ENCODE data around the gene MUL1. TPM values are rescaled to one million over a fixed set of nuclear protein-coding genes. Genes with fewer than 3 reads are reported as not detected.

Gene MUL1
- total and polyA plus RNA-seq, 10 donors, result 2.9 to 32.3 (median 21.1) TPM

DNA sequence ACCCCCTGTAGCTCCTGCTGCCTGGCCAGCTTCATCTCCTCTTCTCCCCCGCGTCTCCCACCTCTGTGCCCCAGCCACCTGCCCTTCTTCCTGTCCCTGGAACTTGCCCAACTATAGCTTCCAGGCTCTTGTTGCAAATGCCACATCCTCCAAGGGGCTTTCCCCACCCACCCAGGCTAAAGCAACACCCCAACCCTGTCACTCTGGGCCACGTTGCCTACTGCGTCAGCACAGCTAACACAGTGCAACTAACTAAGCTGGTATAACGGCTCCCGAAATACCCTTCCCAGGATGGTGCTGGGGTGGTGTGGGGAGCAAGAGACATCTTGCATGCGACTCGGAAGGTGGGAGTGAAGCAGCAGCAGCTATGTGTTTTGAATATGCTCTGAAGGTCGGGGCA is 41.7 kb downstream of the MUL1 start:
- TF ChIP-seq CTCF (IDR thresholded peaks at IDR 0.05 in 8 of 11, conservative IDR thresholded peaks at IDR 0.05 in 3 of 11), result no peak
- no peak for TF ChIP-seq POLR2AphosphoS5 (IDR thresholded peaks at IDR 0.05)
- TF ChIP-seq POLR2A (IDR thresholded peaks at IDR 0.05), result no peak
- no peak overlapping the region for H3K4me3 ChIP-seq
- H3K36me3 ChIP-seq, result no peaks in the 10 kb centered on the region
- no peaks in the 10 kb centered on the region for H3K4me1 ChIP-seq
- H3K9me3 ChIP-seq, result peaks cover 0 to 7% (median 0%) of the 10 kb centered on the region in 8 donors
- H3K27me3 ChIP-seq (replicated peaks in 1 of 7), result peaks cover 0 to 54% (median 0%) of the 10 kb centered on the region in 7 donors
- no peak overlapping the region for H3K27ac ChIP-seq
- 56 to 62% (median 58%) methylated on average over 9 of the region's 9 CpGs for WGBS, 5 donors
- intact Hi-C loops (cut with DNase I; ENCODE audit: low total_unique reads), result no loop called here
- no peak for DNase-seq

GRCh38 chr1:20465187-20465586 is 42.8 kb downstream of the MUL1 start:
- H3K27ac ChIP-seq, result no peak overlapping the region
- H3K9me3 ChIP-seq, result peaks cover 0 to 7% (median 0%) of the 10 kb centered on the region in 8 donors
- WGBS, 5 donors, result 67 to 84% (median 74%) methylated on average over 5 of the region's 5 CpGs
- H3K4me1 ChIP-seq, result no peaks in the 10 kb centered on the region
- intact Hi-C loops (cut with DNase I; ENCODE audit: low total_unique reads), result no loop called here
- H3K27me3 ChIP-seq (replicated peaks in 1 of 7), result peaks cover 0 to 60% (median 0%) of the 10 kb centered on the region in 7 donors
- H3K4me3 ChIP-seq, result no peak overlapping the region
- no peaks in the 10 kb centered on the region for H3K36me3 ChIP-seq
- no peak for DNase-seq
- TF ChIP-seq CTCF (IDR thresholded peaks at IDR 0.05 in 8 of 11, conservative IDR thresholded peaks at IDR 0.05 in 3 of 11), result no peak
- TF ChIP-seq POLR2AphosphoS5 (IDR thresholded peaks at IDR 0.05), result no peak
- no peak for TF ChIP-seq POLR2A (IDR thresholded peaks at IDR 0.05)

DNA sequence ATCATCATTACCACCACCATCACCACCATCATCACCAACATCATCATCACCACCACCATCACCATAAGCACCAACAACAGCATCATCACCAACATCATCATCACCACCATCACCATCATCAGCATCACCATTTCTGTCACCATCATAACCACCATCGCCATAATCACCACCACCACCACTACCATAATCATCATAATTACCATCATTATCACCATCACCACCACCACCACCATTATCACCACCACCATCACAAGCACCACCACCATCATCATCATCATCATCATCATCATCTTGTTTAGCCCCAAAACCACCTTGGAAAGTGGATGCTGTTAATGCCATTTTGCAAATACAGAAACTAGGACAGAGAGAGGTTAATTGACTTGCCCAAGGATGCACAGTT is 44.4 kb downstream of the MUL1 start:
- Histone ChIP-seq H3K27me3 (replicated peaks in 1 of 7) (peaks cover 0 to 64% (median 5%) of the 10 kb centered on the region in 7 donors), H3K9me3 (peaks cover 0 to 7% (median 0%) of the 10 kb centered on the region in 8 donors), H3K4me1 (no peaks in the 10 kb centered on the region), H3K4me3 (no peak overlapping the region), H3K36me3 (no peaks in the 10 kb centered on the region), H3K27ac (no peak overlapping the region)
- 73 to 97% (median 84%) methylated on average over 1 of the region's 1 CpG for WGBS, 5 donors
- DNase-seq, result no peak
- intact Hi-C loops (cut with DNase I; ENCODE audit: low total_unique reads), result no loop called here
- no peak for TF ChIP-seq POLR2AphosphoS5 (IDR thresholded peaks at IDR 0.05)
- TF ChIP-seq POLR2A (IDR thresholded peaks at IDR 0.05), result no peak
- no peak for TF ChIP-seq CTCF (IDR thresholded peaks at IDR 0.05 in 8 of 11, conservative IDR thresholded peaks at IDR 0.05 in 3 of 11)

- no peak for TF ChIP-seq CTCF (IDR thresholded peaks at IDR 0.05 in 8 of 11, conservative IDR thresholded peaks at IDR 0.05 in 3 of 11)
- no peak for TF ChIP-seq POLR2AphosphoS5 (IDR thresholded peaks at IDR 0.05)
- TF ChIP-seq POLR2A (IDR thresholded peaks at IDR 0.05), result no peak
- Histone ChIP-seq H3K4me1 (no peaks in the 10 kb centered on the region), H3K9me3 (peaks cover 0 to 7% (median 0%) of the 10 kb centered on the region in 8 donors), H3K27ac (no peak overlapping the region), H3K27me3 (replicated peaks in 1 of 7) (peaks cover 0 to 57% (median 5%) of the 10 kb centered on the region in 7 donors), H3K4me3 (no peak overlapping the region), H3K36me3 (no peaks in the 10 kb centered on the region)
- intact Hi-C loops (cut with DNase I; ENCODE audit: low total_unique reads), result no loop called here
- DNase-seq, result no peak
- 76 to 100% (median 83%) methylated on average over 3 of the region's 3 CpGs for WGBS, 5 donors
Measured at GRCh38 chr1:20462397-20462796, 45.6 kb downstream of the MUL1 start.
